ENCODE data around the gene DENND4B.

The DENND4B gene

GRCh38 chr1:153970346-153970745 lies 23.8 kb upstream of the DENND4B start:
- DNase-seq (ENCODE audit: low spot score), result no peak

DNA sequence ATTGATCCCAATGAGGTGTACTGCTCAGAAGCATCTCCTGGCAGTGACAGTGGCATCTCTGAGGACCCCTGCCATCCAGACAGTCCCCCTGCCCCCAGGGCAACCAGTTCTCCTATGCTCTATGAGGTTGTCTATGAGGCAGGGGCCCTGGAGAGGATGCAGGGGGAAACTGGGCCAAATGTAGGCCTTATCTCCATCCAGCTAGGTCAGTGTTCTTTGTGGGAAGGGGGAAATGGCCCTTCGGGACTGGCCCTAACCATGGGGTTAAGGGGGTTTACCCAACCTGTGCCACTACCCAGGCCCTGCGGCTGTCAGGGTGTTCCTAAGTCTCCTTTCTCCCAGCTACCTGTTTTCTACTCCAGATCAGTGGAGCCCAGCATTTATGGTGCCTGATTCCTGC lies 22.5 kb upstream of the DENND4B start:
- DNase-seq (ENCODE audit: low spot score), result no peak

DNA sequence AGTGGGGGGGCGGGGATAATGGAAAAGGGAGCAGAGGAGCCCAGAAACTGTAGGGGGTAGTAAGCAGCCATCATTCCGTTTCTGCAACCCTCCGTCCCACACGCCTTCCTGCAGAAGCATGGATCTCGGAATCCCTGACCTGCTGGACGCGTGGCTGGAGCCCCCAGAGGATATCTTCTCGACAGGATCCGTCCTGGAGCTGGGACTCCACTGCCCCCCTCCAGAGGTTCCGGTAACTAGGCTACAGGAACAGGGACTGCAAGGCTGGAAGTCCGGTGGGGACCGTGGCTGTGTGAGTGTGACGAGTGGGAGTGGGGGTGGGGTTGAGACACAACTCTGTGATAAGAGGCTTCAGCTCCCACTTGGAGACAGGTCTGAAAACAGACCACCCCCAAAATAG lies 21.9 kb upstream of the DENND4B start:
- DNase-seq (ENCODE audit: low spot score), result no peak

DNA sequence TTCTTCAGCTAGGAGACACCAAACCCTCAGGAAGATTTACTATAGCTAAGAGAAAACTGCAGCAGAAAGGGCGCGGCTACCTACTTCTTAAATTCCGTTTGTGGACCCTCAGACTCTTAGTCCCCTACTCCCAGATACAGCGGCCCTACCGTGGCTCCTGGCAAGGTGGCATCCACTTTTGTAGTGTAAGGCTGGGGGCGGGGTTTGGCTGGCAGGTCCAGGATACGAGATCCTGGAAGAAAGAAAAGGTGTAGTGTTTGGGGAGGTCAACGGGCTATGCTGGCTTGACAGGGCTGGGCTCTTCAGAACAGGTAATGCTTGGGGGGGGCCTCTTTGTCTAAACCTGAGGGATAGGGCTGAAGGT lies 21.5 kb upstream of the DENND4B start:
- no peak for DNase-seq (ENCODE audit: low spot score)

GRCh38 chr1:153967107-153967999 lies 20.8 kb upstream of the DENND4B start, which contains the start of gene CREB3L4:
Gene CREB3L4 (plus strand): TSS chr1:153967902. CDS start chr1:153968526, 624 bp downstream.
- peak; percentile 93 for DNase-seq (ENCODE audit: low spot score)

DNA sequence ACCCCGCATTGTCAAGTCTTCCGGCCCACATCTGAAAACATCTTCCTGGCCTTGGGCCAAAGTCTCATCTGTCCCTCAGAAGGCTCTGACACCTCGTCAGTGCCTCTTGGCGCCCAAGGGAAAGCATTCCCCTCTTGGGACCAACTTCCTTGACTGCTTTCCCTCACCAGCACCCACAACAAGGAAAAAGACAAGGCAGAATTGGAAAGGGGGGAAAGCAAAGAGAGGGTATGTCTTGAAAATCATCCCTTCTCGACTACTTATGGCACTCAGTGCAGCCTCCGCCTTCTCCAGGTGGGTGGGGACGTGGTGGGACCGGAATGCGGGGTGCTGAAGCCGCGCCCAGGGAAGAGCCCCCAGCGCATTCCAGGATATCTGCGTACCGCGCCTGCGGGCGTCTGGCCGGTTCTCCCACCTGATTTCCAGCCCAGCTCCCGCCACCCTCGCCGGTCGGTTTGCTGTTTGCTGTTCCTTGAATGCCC lies 17.4 kb upstream of the DENND4B start:
- peak; percentile 63 for DNase-seq (ENCODE audit: low spot score)

GRCh38 chr1:153963030-153963849 lies 16.7 kb upstream of the DENND4B start, which contains the start of gene SLC39A1:
Gene SLC39A1 (minus strand): TSS chr1:153963537. CDS start chr1:153962715, 822 bp downstream.
- DNase-seq (ENCODE audit: low spot score), result peak; percentile 97

DNA sequence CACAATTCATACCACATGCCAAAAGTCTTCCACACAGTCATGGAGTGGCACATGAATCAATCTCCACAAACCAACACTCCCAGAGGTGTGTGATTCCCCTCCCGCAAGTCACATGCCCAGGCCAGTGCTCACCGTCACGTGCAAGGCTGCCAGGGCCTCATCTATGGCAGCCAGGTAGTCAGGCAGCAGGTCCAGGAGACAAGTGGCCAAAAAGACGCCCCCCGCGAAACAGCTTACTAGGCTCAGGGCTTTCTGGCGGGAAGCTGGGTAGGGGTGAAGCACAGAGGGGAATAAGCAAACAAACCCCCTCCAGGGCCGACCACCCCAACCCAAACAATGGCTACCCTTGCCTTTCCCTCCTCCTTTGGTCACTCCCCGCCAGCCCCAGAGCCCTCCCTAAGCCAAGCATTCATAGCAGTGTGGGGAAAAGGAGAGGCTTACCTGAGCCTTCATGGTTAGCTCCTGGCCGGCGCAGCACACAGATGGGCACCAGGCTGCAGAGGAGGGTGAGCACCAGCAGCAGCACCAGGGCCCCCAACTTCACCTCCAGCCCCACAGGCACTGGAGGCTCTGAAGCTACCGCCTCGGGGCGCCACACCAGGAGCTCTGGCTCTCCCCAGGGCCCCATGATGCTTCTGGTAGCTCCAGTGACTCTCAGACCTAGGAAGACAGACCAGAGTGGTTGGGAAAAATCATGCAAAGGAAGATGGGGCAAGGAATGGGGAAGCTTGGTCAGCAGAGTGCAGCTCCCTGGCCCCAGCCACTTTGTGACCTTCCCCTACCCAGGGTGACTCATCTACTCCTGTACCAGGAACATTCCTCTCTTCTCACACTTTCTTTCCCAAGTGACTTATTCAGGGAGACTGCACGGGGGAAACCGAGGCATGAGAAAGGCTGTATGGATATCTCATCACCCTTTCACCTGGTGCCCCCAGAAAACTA lies 15.8 kb upstream of the DENND4B start:
- no peak for DNase-seq (ENCODE audit: low spot score)

DNA sequence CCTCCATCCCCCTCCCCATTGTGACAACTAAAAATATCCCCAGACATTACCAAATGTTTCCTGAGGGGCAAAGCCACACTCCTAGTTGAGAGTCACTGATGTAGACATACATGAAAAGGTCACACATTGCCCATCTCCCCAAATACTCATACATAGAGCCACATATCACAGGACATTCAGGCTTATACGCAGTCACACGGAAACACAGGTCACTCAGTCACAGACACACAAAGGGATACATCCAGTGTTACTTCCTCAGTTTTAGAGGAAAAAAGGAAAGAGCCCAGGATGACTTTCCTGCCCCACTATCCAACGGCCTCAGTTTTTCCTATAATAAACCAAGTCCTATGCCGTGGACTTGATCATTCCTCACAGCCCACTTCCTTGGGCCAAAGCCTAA lies 14.9 kb upstream of the DENND4B start:
- no peak for DNase-seq (ENCODE audit: low spot score)

GRCh38 chr1:153960206-153960605 lies 13.7 kb upstream of the DENND4B start:
- DNase-seq (ENCODE audit: low spot score), result no peak

GRCh38 chr1:153959454-153959853 lies 12.9 kb upstream of the DENND4B start:
- DNase-seq (ENCODE audit: low spot score), result no peak

DNA sequence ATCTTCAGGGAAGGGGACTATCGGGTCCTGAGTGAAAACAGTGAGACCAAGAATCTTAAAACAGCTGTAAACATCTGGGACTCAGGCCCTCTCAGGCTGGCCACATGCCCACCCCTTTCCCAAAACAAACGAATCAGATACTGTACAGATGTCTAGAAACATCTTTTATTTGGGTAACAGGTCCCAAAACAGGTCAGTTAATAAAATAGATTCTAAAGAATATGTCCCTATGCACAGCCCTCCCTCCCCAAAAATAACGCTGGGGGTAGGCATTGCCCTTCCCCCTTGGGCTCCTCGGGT lies 12.4 kb upstream of the DENND4B start:
- no peak for DNase-seq (ENCODE audit: low spot score)

DNA sequence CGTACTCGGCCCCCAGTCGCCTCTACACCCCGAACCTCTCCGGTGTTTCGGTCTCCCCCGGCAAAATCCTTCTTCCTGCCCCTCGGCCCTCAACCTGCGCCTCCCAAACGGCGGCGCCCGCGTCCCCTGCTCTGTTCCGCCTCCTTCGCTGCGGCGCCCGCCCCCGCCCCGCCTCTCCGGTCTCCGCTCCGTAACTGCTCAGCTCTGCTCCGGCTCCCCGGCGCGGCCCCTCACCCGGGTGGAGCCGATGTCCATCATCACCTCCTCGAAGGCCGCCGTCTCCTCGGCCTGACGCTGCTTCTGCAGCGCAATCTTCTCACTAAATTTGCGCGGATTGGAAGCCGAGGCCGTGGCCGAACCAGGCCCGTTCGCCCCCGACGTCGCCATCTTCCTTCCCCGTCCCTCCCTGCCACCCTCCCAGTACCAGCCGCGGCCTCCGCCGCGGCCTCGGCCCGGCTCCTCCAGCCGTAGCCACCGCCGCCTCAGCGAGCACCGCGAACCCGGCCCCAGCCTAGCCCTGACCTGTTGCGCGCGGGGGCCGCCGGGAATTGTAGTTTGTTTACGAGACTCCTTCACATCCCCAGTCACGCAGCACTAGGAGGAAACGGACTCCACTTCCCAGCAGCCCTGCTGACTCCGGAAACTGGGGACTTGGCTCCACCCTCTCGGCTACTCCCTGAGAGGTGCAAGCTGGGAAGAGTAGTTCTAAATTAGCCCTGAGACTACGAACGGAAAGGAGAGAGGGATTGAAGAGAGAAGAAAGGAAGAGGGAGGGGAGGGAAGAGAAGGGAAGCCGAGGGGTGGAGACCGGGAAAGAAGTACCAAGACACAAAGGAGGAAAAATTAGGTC lies 11.8 kb upstream of the DENND4B start, which contains the start of gene CRTC2:
Gene CRTC2 (minus strand): TSS at position 502 of the 850 bp plus-strand sequence. CDS start 115 bp downstream, at position 387.
- peak; percentile 97 for DNase-seq (ENCODE audit: low spot score)

- DNase-seq (ENCODE audit: low spot score), result no peak
These were observed 11.2 kb upstream of the DENND4B start for GRCh38 chr1:153957744-153958110.

GRCh38 chr1:153956997-153957715 lies 10.6 kb upstream of the DENND4B start:
- DNase-seq (ENCODE audit: low spot score), result no peak

DNA sequence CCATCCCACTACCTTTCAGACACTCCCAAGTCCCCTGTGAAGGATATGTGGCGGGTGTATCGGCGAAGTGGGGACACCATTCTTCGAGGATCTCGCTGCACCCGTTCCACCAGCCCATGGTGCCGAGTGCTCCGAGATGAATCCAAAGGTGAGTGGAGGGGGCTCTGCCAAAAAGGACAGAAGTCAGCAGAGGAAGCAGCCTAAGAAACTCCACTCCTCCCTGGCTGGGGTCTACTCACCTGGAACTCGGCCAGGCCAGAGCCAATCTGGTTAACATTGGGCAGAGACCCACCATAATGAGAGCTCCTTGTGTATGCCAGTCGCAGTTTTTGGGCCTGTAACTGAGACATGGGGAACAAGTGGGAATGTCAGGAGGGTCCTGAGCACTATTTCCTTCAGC lies 8.3 kb upstream of the DENND4B start:
- DNase-seq (ENCODE audit: low spot score), result no peak

DNA sequence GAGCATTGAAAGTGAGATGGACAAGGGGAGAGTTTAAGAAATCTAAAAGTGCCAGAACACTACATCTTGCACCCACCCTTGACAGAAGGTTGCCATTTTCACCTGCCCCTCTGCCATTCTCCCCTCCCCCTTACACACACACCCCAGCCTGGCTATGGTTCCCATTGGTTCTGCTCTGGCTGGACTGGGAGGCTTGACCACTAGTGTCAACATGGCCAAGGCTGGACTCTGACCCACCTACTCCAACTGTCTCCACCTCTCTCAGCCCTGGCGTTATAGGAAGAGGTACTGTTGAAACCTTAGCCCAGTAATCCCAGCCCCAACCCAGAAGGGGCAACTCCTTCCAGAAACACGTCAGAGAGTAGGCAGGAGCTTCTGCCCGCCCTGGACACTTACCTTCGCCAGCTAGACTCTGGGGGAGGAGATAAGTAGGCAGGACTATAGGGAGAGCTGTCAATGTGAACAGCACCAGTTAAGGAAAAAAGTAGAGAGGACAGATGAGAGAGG lies 7.4 kb upstream of the DENND4B start:
- no peak for DNase-seq (ENCODE audit: low spot score)

DNA sequence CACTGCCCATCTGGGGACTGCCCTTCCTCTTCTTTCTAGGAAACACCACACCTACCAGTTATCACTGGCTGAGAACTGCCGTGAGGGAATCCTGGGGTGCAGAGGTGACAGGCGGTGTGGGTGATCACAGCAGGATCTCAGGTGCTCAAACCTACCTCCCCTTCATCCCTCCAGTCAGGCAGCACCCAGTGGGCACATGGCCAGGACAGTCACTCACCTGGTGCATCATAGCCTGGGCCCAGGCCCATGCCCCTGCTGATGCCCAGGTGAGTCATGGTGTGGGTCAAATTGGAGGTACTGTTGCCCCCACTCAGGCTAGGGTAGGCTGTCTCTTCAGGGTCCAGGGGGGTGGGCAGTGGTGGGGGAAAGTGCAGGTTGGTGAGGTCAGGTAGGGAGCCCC lies 5.3 kb upstream of the DENND4B start:
- no peak for DNase-seq (ENCODE audit: low spot score)

DNA sequence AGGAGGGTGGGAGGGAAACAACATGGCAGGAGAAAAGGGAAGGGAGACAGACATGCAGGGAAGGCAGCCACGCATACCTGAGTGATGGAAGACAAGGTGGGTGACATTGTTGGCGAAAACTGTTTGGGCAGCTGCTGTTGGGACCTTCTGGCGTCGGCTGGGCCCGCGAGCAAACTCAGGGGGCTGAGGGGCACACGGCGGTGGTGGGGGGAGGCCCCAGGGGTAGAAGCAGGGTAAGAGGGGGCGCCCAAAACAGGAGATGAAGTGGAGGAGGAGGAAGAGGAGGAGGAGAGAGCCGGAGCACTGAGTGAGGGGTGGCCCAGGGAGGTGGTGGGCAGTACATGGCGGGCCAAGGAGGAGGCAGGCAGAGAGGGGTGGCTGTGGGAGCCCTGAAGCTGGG lies 4.7 kb upstream of the DENND4B start:
- no peak for DNase-seq (ENCODE audit: low spot score)

Measured in D341Med (cell line).